HG03060 (cell line): ENCODE results near the gene LRCH4.

ENCODE experiments used
- ATAC-seq: cut with Tn5 transposase; IDR thresholded peaks from one replicate; pipeline ENCODE4 v1.9.1; 2021; ENCODE audit warnings: low read depth, moderate number of reproducible peaks; ENCODE audit not compliant: unreplicated experiment

Gene LRCH4

DNA sequence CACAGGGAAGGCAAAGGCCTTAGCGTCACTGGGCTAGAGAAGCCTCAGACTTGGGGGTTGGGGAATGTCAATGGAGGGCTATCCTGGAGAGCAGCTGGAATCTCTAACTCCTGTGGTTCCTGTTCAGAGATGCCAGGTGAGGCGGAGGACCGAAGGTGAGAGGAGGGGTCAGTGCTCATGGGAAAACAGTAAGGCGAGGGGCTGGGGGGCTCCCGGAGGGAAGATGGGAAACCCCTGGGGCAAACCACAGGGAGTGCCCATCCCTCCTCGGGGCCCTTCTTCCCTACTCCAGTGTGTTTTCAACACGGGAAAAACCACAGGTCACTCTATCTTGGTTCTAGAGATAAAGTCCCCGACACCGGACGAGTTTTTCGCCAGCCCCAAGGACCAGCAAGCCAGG, 3.3 kb downstream of the LRCH4 start:
- ATAC-seq: no peak

DNA sequence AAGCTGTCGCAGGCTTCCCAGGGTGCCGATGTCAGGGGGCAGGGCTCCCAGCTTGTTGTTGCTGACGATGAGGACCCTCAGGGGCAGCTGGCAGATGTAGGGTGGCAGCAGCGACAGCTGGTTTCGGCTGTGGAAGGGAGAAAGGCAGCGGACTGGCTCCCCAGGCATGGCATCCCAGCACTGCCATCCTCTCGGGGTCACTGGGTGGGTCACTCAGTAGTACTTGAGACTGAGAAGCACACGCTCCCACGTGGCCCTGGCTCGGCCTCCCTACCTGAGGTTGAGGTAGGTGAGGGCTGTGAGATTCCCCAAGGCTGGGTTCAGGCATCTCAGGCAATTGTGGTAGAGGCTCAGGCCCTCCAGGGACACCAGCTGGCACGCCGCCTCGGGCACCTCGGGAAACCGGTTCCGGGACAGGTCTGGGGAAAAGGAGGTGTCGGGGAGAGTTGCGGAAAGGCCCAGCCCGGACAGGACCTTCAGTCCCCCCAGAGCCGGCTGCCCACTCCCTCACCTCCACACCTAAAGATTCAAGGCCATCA, 3.8 kb downstream of the LRCH4 start:
- no peak for ATAC-seq

DNA sequence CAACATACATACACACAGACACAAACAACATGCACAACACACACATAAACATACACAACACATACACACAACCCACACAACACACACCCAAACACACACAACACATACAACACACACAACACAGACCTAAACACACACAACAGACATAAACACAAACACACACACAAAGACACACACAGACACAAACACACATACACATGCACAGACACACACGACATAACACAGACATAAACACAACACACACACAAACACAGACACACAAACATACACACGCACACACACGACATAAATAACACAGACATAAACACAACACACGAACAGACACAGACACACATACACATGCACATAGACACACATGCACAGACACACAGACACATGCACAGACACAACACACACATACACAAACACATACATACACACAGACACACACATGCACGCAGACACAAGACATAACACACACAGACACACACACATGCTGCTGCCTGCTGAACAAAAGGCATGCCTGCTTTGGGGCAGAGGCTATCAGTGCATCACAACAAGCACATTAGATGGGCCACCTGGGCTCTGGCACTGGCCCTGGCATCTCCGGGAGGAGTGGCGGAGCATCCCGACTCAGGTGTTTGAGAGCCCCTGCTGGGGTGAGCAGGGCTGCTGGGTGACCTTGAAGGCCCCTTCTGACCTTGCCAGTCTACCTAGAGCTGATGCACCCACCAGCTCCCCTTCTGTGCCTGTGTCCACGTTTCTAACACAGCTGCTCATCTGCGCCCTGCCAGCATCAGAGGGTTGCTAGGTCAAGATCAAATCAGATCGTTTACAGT, 5.3 kb downstream of the LRCH4 start:
- no peak for ATAC-seq

DNA sequence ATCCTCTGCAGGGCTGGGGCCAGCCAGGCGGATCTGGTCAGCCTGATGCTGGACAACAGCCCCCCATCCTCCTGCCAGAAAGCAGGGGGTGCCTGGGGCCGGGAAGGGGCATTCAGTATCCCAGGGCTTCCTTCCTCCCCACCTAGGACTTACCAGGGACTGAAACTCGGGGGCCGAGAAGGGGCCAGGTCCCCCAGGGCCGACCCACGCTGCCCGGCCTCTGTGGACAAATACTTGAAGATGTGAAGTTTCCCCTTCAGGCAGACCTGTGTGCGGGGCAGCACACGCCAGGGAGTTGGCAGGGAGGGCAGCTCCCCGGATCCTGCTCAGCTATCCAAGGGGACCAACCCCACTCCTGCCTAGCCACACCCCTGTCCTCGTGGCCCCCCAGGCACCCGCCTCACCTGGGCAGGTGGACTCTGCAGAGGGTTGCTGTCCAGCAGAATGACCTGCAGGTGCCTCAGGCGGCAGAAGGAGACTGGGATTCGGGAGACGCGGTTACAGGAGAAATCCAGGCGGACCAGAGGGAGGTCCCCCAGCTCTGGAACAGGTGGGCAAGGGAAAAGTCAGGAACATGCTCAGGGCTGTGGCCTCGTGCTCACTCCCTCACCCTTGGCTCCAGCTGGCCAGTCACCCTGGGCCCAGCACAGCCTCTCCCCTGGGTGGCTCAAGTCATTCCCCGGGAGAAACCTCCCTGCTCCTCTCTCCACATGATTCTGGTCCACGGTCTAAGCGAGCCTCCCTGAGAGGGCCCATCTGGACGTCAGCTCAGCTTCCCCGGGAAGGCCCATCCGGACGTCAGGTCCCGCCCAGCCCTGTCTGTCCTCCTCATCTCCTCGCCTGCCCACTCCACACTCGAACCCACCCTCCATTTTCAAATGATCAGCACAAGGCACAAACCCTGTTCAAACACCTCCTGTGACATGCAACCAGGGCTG, 7.4 kb downstream of the LRCH4 start:
- no peak for ATAC-seq

DNA sequence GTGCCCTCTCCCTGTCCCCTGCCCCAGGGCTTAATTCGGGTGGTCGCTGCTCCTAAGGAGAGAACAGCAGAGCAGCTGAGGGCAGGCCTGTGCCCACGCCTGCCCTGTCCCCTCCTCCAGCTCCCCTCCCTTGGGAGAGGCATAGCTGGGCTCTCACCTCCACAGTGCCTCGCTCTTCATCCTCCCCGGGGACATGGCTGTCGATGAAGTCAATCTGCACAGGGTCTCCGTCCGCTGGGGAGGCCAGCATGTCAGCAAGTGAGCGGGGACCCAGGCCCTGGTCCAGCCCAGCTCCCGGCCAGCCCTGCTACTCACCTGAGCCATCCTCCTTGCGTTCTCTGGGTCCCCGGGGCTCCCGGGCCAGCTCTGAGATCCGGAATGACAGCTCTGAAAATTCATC, 8.4 kb downstream of the LRCH4 start:
- no peak for ATAC-seq

DNA sequence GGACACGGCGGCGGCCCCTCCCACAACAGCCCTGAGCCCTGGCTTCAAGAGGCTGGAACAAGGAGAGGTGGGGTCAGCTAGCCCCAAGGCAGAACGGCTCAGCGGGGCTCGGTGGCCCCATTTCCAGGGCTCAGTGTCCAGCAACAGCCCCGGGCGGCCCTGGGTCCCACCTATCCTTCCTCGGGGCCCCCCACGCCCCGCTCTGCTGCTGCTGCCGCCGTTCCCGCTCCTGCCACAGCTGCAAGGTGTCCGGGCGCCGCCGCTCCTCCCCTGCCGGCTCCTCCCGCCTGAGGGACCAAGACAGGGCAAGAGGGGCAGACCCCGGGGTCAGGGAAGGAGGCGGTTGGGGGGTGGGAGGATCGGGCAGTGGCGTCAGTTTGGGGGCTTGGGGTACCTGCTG, 8.8 kb downstream of the LRCH4 start:
- ATAC-seq: no peak

DNA sequence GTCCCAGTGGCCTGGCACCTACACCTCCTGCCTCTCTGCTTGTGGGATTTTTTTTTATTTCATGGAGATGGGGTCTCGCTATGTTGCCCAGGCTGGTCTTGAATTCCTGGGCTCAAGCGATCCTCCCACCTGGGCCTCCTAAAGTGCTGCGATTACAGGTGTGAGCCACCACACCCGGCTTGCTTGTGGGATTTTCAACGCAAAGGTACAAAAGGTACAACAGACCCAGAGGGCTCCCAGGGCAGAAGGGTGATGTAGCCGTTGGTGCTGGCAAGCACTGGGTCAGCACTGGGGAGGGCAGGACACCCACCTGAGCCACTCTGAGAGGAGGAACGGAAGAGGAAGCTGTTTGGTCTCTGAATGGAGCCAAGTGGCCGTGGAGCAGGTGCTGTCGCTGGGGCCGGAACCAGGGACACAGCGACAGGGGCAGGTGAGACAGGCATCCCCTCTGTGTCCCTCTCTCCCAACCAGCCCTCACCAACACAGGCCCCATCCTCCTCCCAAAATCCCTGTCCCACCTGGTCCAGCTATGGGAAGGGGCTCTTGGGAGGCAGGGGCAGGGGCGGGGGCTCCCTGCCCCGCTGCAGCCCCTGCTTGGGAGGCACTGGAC, 9.4 kb downstream of the LRCH4 start:
- no peak for ATAC-seq

DNA sequence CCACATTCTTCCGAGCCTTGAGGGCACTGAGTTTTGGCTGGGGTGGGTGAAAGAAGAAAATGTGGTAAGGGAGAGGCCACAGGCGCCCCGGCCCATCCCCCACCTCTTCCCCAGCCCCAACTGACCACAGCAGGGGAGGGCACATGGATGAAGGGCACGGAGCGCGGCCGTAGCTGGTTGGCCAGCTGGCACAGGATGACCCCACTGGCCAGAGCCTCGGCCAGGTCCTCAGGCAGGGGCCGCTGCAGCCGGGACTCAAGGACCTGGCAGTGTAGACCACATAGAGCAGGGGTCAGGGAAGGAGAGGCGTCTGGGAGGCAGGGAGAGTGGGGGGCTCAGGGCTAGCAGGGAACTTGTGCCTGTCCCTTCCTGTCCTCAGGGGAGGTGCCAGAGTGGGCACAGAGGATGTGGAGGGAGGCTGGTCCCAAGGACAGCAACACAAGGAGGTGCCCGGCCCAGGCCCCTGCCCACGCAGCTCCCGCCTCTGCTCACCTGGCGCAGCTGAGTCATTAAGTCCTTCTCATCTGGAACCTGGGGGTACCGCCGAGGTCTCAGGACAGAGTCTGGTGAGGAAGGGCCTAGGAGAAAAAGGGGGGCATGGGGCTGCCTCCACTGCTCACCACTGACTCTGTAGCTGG, 10.1 kb downstream of the LRCH4 start:
- no peak for ATAC-seq

DNA sequence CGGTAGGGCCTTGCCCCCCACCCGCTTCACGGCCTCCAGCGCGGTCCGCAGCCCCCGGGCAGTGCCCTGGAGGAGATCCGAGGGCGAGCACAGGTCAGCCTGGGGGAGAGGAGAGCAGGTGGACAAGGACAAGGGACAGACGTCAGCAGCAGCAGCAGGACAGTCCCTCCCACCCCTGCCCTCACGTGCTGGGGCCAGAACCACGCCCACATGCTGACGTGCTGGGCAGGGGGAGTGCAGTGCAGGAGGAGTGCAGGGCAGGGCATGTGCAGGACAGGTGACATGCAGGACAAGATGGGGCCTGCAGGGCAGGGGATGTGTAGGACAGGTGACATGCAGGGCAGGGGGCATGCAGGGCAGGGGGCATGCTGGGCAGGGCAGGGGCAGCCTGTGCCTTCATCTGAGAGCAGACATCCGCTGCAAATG, 10.7 kb downstream of the LRCH4 start:
- ATAC-seq: no peak

DNA sequence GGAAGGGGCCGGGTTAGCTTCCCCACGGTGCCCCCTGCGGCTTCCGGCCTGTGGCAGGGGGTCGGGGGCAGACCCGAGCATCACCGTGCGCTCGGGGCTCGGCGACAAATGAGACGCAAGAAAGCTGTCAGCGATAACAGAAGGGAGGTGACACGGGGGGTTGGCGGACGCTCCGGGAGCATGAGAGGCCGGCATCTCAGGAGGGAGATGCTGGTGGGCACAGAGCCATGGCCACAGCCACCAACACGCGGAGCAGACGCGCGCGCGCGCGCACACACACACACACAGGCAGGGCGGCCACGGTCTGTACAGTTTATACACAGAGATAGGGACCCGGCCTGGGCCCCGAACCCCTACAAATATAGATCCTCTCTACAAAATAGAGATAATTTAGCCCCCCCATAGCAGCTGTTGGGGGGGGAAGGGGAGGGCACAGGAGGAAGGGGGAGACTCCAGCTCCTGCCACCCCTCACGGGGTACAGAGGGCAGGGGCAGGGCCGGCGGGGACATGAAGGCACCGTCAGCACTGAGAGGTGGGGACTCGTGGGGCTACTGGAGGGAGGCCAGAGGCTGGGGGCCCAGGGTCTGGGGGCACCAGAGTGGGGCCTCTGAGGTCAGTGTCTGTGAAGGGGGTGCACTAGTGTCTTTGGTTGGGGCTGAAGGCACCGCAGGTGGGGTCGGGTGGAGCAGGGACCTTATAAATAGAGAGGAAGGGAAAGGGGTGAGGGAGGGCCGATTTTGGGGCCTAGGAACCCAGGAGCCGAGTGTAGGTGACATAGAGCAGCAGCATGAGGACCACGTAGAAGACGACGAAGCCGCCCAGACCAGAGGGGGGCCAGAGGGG, 11.3 kb downstream of the LRCH4 start:
- no peak for ATAC-seq

DNA sequence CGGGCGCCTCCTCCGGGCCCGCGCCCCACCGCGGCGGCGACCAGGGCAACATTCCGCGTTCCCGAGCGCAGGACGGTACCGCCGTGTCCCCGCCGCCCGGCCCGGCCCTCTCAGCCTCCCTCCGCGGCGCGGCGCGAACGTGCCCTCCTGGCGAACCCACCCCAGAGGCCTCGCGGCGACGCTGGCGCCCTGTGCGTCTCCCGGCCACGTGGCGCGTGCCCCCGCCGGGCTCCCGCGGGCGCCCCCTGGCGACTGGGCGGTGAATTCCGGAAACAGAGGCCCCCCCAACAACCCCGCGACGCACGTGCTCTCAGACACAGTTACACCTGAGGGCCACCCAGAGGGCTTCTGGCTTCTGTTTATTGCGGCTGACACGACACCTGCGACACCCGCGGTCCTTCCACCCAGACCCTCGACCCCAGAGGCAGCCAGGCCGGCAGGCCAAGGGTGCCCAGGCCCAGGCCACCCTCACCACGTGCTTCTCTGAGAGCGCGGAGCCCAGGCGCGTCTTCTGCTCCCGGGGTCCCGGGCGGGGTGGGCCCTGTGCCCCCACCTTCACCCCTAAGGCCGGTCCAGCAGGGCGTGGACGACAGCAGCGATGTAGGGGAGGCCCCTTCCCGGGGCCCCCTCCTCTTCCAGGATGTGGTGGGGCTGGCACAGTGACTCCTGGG, 12.1 kb downstream of the LRCH4 start, which contains the start of gene SAP25:
SAP25 (minus strand) TSS at position 210 of the 671 bp plus-strand sequence; CDS start at position 52, 158 bp downstream.
- no peak for ATAC-seq

DNA sequence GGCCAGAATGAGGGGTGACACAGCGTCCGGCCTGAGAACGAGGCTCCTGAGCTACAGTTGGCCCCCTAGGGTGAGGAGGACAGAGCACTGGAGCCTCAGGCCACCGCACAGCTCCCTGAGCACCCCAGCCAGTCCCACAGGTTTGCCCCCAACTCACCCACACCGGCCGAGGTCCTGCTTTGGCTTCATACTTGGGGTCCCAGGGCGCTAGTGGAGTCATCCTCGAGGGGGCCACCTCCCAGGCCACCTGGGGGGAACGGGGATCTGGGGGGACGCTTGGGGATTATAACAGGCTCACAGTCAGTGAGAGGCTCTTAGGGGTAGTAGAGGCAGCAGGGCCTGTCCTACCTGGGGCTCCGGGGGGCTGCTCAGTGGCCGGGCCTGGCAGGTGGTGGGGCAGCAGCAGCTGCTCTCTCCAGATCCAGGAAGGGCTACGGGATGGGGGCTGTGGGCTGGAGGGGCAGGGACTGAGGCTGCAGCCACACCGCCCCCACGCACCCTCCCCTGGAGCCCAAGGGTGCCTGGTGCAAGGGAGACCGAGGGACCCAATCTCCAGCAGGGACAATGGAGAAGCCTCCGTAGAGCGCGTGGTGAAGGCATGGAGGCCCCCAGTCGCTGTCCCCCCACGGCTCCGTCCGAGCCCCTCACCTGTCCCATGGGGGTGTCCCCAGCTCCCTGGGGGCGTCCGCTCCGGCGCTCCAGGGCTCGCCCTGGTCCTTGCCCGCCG, 12.8 kb downstream of the LRCH4 start:
- ATAC-seq: no peak

DNA sequence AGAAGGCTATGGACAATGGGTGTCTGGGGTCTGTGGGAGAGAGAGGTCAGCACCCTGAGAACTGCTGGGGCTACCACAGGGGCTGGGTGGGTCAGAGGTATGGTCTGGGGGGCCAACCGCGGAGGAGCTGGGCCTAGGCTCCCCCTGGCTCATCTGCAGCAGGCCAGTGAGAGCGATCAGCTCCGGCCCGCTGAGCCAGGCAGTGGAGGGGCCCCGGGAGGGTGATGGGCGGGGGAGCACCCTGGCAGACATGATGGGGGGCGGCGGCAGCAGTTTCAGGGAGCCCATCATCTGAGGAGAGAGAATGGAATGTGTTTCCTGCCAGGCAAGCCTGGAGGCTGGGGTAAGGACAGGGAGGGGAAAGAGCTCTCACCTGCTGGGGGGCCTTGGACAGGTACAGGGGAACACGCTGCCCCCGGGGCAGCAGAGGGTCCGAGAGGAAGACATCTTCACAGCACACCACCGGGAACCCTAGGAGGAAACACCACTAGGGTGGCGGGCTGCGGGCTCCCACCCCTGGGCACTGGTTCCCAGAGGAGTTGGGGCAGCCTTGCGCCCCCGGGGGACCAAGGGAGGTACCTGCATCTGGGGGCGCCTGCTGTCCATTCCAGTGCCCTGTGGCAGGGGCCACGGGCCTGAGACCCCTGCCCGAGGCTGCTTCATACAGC, 13.5 kb downstream of the LRCH4 start:
- no peak for ATAC-seq

DNA sequence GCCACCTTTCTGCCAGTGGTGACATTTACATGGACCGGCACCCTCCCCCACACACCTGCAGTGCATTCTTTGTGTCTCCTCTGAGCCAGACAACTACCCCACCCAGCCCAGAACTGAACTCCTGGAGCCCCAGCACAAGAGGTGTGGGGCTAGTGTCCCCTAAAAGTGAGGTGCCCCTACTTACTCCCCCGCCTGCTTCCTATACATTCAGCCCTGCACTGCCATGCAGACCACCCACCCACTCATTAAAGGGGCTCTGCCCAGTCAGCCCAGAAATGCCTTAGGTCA, 14.2 kb downstream of the LRCH4 start:
- no peak for ATAC-seq

DNA sequence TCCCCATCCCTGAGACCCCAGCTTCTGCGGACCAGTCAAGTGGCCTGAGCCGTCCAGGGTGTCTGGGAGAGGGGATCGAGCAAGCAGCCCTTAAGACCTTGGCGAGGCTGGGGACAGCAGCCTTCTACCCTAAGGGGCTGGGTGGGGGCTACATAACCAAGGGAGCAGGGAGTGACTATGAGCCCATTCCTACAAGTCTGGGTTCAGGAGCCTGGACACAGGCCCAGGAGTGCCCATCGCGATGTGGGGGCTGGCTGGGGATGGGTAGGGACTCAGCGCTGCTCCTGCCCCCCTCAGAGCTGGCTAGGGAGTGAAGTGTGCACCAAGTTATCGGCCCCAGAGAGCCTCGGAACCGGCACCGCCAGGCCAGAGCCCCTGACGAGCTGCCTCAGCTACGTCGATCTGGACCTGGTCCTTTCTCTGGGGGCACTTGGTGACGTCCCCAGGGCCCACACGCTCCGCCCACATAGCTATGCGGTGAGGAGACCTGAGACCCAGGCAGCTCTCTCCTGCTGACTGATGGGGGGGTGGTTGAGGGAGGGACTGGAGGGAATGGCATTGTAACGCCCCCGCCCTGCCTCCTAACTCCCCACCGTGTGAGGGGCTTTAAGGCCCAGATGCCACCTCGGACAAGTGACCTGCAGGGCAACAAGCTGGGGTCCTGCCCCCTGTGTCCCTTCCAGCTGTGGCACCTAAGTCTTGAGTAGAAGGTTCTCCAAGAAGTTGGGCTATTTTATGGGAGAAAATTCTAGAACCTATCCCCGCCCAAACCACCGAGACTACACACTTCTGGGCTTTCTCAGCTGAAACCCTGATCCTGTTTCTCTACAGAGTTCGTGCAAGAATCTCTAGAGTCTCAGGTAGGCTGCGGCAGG, 14.7 kb downstream of the LRCH4 start:
- no peak for ATAC-seq

DNA sequence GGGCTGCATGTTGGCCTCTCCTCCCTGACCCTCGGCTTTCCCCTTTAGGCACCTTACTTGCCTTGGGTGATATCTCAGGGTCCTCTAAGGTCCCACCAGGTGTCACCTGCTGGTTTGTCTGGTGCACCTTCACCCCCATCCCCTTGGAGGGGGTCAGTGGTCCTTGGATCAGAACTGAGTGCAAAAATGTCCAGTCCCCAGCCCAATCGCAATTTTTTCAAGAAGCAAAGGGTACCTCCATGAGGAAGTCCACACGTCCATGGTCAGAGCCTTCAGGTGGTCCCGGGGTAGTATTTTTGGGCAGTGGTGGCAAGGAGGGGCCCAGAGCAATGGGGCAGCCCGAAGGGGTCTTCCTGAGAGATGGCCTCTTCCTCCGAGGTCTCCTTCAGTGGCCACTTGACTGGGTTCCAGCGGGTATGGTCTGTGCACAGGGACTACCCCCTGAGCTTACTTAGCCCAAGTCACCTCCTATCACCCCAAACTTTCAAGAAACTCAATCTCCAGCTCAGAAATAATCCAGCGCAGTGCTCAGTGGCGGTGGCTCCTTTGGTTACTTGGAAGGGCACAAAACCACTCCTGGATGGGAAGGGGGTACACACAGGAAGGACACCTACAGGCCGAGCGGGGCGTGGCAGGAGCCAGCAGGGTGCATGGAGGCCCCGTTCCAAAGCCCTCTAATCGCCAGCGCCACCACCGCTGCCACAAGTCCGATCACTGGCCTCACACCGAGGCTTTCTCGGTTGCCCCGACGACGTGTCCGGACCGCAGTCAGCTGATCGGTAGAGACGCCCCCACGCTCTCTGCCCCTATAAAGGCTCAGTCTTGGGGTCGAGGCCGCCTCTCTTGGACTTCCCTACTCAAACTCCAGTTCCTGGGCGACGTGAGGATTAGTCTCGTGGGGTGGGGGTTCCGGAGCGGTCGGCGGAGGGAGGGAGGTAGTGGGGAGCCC, 16.8 kb downstream of the LRCH4 start:
- no peak for ATAC-seq
